SJCRH30 (cell line): ENCODE measurements around the gene APOB. TPM values are rescaled to one million over a fixed set of nuclear protein-coding genes. Genes with fewer than 3 reads are reported as not detected.

Source experiments
- DNase-seq, 2 experiments: peaks; one replicate each; pipeline ENCODE4 v3.0.0-alpha.2; 2015 to 2020
- H3K27ac ChIP-seq: fragments of 250-450 bp; sonication (Bioruptor Pico); 2 replicates; pipeline ENCODE4 v1.5.1; 2020; ENCODE audit warnings: mild to moderate bottlenecking, moderate library complexity
- H3K27me3 ChIP-seq: fragments of 250-450 bp; sonication (Bioruptor Pico); 2 replicates; pipeline ENCODE4 v1.5.1; 2020; ENCODE audit warnings: mild to moderate bottlenecking, moderate library complexity
- H3K36me3 ChIP-seq: fragments of 250-450 bp; sonication (Bioruptor Pico); 2 replicates; pipeline ENCODE4 v1.5.1; 2020; ENCODE audit warnings: mild to moderate bottlenecking, moderate library complexity
- H3K4me1 ChIP-seq: fragments of 250-450 bp; sonication (Bioruptor Pico); 2 replicates; pipeline ENCODE4 v1.5.1; 2020; ENCODE audit warnings: mild to moderate bottlenecking, moderate library complexity
- H3K4me3 ChIP-seq: fragments of 250-450 bp; sonication (Bioruptor Pico); 2 replicates; pipeline ENCODE4 v1.5.1; 2020; ENCODE audit warnings: mild to moderate bottlenecking, moderate library complexity
- H3K9me3 ChIP-seq: fragments of 250-450 bp; sonication (Bioruptor Pico); replicated peaks from 2 replicates; pipeline ENCODE4 v1.5.1; 2020; ENCODE audit warnings: mild to moderate bottlenecking, moderate library complexity
- total RNA-seq: library from RNA; depleted of rRNA; stranded (reverse); fragments of >200 nt; shearing (Covaris generic); gene quantifications from 2 replicates; pipeline ENCODE4 v1.2.3, GENCODE V29; 2014

APOB gene
- total RNA-seq, 1 experiment from 2014 or later = 0.08 TPM

DNA sequence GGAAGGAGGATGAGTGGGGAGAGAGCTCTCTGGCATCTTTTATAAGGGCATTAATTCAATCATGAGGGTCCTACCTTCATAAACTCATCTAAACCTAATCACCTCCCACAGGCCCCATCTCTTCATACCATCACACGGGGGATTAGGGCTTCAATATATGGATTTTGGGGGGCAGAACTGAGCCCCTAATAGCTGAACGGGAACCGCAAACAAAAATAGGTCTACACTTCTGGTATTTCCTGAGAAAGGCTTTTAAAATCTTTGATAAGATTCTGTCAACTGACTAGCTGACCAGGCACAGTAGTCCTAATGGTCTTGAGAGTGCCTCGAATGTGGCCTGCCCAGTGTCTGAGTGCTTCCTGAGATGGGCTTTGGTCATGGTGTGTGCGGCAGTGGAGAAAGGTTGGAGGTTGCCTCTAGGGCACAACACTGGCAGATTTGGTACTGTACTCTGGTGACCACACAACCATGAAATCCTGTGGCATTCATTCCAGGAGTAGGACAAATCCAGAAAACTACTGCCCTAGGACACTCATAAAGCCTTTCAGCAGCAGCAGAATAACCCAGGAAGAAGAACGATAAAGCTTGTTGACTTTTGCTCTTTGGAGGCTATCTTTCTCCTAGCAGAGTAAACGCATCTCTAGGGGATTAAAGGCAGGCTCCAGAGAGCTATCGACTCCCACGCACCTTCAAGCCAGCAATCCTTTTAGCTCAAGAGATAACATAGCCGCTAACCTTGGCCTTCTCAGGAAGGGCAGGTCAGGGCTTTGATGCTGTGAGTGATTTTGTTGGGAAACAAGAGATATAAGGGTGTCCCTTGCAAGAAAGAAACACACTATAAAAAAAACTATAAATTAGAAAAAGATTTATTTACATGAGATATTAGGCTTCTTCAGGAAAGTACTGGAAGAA is 12.3 kb upstream of the APOB start:
- no peaks in the 10 kb centered on the region for H3K9me3 ChIP-seq
- no peaks in the 10 kb centered on the region for H3K36me3 ChIP-seq
- no peaks in the 10 kb centered on the region for H3K4me1 ChIP-seq
- H3K4me3 ChIP-seq = no peak overlapping the region
- DNase-seq = no peak
- no peak overlapping the region for H3K27ac ChIP-seq
- H3K27me3 ChIP-seq = peaks cover 5% of the 10 kb centered on the region; the same call in 1 of the 2 replicates

DNA sequence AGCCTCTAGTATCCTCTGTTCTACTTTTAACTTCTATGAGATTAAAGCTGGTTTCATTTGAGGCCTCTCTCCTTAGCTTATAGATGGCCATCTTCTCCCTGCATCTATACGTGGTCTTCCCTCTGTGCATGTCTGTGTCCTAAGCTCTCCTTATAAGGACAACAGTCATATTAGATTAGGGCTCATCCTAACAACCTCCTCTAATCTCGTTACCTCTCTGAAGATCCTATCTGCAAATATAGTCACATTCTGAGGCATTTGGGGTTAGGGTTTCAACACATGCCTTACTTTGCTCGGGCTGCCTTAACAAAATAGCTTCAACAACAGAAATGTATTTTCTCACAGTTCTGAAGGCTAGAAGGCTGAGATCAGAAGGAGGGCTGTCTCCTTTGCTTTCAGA is 11.6 kb upstream of the APOB start:
- no peak overlapping the region for H3K4me3 ChIP-seq
- H3K4me1 ChIP-seq = no peaks in the 10 kb centered on the region
- peaks cover 5% of the 10 kb centered on the region; the same call in 1 of the 2 replicates for H3K27me3 ChIP-seq
- no peak overlapping the region for H3K27ac ChIP-seq
- no peaks in the 10 kb centered on the region for H3K9me3 ChIP-seq
- no peaks in the 10 kb centered on the region for H3K36me3 ChIP-seq
- no peak for DNase-seq

DNA sequence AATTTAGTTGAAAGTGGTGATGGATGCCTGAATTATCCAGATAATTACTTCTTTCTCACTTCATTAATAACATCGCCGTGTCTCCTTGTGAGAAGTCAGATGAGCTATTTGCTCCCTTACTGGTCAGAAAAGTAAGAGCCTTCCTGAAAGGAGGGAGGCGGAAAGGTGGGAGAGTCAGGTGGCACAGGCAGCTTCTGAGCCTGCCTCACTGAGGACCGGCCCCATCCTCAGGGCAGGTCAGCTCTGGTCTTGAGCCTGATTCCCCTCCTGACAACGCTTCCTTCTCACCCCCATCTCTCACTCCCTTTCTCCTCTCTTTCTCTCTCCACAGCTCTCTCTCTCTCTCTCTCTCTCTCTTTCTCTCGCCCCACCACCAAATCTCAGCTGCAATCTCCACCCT is 10.1 kb upstream of the APOB start:
- Histone ChIP-seq H3K27ac (no peak overlapping the region), H3K4me1 (no peaks in the 10 kb centered on the region), H3K4me3 (no peak overlapping the region), H3K27me3 (peaks cover 5% of the 10 kb centered on the region; the same call in 1 of the 2 replicates), H3K9me3 (no peaks in the 10 kb centered on the region), H3K36me3 (no peaks in the 10 kb centered on the region)
- DNase-seq = no peak

- H3K27me3 ChIP-seq = peaks cover 4% of the 10 kb centered on the region
- no peak for DNase-seq
These were observed 8.2 kb upstream of the APOB start for GRCh38 chr2:21052044-21052443.

GRCh38 chr2:21050164-21050563 is 6.3 kb upstream of the APOB start:
- no peaks in the 10 kb centered on the region for H3K4me1 ChIP-seq

More at GRCh38 chr2:21052044-21052443, 8.2 kb upstream of the APOB start:
- Histone ChIP-seq H3K4me3 (no peak overlapping the region), H3K9me3 (no peaks in the 10 kb centered on the region), H3K4me1 (no peaks in the 10 kb centered on the region), H3K27ac (no peak overlapping the region), H3K36me3 (no peaks in the 10 kb centered on the region)

GRCh38 chr2:21047141-21048009 is 3.5 kb upstream of the APOB start:
- Histone ChIP-seq H3K27me3 (peaks cover 3% of the 10 kb centered on the region; the same call in 1 of the 2 replicates), H3K4me1 (no peaks in the 10 kb centered on the region), H3K27ac (no peak overlapping the region), H3K4me3 (no peak overlapping the region), H3K9me3 (no peaks in the 10 kb centered on the region), H3K36me3 (no peaks in the 10 kb centered on the region)
- no peak for DNase-seq

More at GRCh38 chr2:21050164-21050563, 6.3 kb upstream of the APOB start:
- H3K4me3 ChIP-seq = no peak overlapping the region
- no peak for DNase-seq
- H3K27ac ChIP-seq = no peak overlapping the region
- peaks cover 3% of the 10 kb centered on the region for H3K27me3 ChIP-seq
- no peaks in the 10 kb centered on the region for H3K36me3 ChIP-seq
- no peaks in the 10 kb centered on the region for H3K9me3 ChIP-seq

DNA sequence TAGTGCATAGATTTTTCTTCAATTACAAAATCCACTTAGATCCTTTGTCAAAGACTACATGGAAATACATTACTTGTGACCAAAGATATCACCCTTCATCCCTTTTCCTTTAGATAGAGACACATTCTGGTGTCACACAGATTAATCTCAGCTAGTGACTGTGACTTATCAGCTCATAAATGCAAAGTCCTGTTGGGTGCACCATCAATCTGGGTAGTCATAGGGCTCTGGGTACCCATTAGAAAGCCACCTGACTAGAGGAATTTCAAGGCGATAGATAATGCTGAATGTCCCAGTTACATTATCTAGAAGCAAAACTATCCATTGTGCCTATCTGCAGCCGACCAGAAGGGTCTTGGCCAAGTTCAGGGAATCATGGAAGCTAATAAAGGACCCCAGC is 2.6 kb upstream of the APOB start:
- peaks cover 3% of the 10 kb centered on the region; the same call in 1 of the 2 replicates for H3K27me3 ChIP-seq
- DNase-seq = no peak
- no peaks in the 10 kb centered on the region for H3K9me3 ChIP-seq

DNA sequence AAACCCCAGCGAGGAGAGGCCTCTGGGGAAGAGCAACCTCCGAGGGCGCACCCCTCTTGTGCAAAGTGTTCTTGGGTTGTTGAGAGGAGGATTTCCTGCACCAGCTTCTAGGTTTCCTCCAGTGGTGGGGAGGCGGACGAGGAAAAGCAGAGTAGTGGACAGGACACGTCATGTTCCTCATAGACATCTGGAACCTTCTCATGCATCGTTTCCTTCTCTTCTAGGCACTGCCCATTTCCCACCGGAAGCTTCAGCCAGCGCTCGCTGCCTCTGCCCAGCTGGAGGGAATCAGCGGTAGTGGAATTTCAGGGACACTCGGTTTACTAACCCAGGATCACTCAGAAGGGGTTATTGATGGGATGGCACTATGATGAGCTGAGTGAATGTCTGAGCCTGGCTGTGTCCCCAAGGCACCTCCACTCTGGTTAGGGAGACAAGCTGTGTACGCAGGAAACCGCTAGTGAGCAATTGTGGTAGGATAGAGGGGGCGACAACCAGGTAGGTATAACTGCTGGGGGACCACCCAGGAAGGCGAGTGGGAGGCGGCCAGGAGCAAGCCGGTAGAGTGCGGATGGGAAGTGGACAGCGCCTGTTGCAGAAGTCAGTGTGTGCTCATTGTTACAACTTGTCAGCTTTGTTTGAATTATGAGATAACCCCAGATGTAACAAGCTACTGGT is 960 bp upstream of the APOB start:
- Histone ChIP-seq H3K27ac (no peak overlapping the region), H3K9me3 (no peaks in the 10 kb centered on the region), H3K36me3 (no peaks in the 10 kb centered on the region), H3K27me3 (peaks cover 7% of the 10 kb centered on the region), H3K4me3 (no peak overlapping the region), H3K4me1 (no peaks in the 10 kb centered on the region)
- DNase-seq = peak in 1 of 2 experiments; percentile 14

More for the DNA sequence above, 2.6 kb upstream of the APOB start:
- H3K4me3 ChIP-seq = no peak overlapping the region
- H3K36me3 ChIP-seq = no peaks in the 10 kb centered on the region
- H3K27ac ChIP-seq = no peak overlapping the region
- no peaks in the 10 kb centered on the region for H3K4me1 ChIP-seq

- peaks cover 7% of the 10 kb centered on the region for H3K27me3 ChIP-seq
- no peaks in the 10 kb centered on the region for H3K36me3 ChIP-seq
- peak; percentile 41 to 75 for DNase-seq
- H3K4me3 ChIP-seq = no peak overlapping the region
- H3K4me1 ChIP-seq = no peaks in the 10 kb centered on the region
- H3K9me3 ChIP-seq = no peaks in the 10 kb centered on the region
- no peak overlapping the region for H3K27ac ChIP-seq
These were observed 722 bp downstream of the APOB start for GRCh38 chr2:21042958-21043743.

DNA sequence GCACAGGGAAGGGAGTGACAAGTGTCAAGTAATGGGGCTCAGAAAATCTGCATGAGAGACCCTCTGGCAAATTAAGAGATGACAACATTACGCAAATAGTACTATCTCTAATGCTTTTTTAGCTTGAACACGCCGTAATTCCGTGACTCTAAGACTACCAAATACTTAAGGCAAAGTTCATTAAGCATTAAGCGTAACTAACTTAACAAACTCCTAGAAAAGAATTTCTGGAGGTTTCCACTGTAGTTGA is 1.2 kb downstream of the APOB start:
- Histone ChIP-seq H3K4me1 (no peaks in the 10 kb centered on the region), H3K36me3 (no peaks in the 10 kb centered on the region), H3K9me3 (no peaks in the 10 kb centered on the region), H3K27me3 (peaks cover 7% of the 10 kb centered on the region), H3K27ac (no peak overlapping the region), H3K4me3 (no peak overlapping the region)
- DNase-seq = no peak

GRCh38 chr2:21041943-21042707 is 1.7 kb downstream of the APOB start:
- Histone ChIP-seq H3K4me3 (no peak overlapping the region), H3K9me3 (no peaks in the 10 kb centered on the region), H3K27ac (no peak overlapping the region), H3K36me3 (no peaks in the 10 kb centered on the region), H3K27me3 (peaks cover 7% of the 10 kb centered on the region), H3K4me1 (no peaks in the 10 kb centered on the region)
- DNase-seq = no peak

DNA sequence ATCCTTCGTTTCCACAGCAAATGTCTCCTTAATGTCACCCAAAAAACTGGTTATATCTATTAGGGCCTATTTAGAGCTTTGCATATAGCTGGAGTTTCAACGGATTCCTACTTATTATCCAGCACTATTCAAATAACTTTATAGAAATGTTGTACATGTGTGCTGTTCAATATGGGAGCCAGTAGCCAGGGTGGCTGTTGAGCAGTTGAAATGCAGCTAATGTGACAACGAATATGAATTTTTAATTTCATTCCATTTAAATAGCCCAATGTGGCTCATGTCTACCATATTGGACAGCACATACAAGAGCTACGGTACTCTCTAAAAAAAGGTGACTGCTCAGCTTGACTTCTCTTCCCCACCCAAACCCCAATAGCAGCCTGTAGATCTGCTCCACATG is 2.4 kb downstream of the APOB start:
- Histone ChIP-seq H3K36me3 (no peaks in the 10 kb centered on the region), H3K27me3 (peaks cover 3% of the 10 kb centered on the region; the same call in 1 of the 2 replicates)

GRCh38 chr2:21040468-21041377 is 3.1 kb downstream of the APOB start:
- Histone ChIP-seq H3K4me1 (no peaks in the 10 kb centered on the region), H3K27me3 (peaks cover 3% of the 10 kb centered on the region; the same call in 1 of the 2 replicates), H3K9me3 (no peaks in the 10 kb centered on the region), H3K36me3 (no peaks in the 10 kb centered on the region), H3K4me3 (no peak overlapping the region), H3K27ac (no peak overlapping the region)
- no peak for DNase-seq

More for the DNA sequence above, 2.4 kb downstream of the APOB start:
- Histone ChIP-seq H3K4me1 (no peaks in the 10 kb centered on the region), H3K4me3 (no peak overlapping the region), H3K9me3 (no peaks in the 10 kb centered on the region), H3K27ac (no peak overlapping the region)
- no peak for DNase-seq
